Activated CD4-positive, CD25-positive, alpha-beta regulatory T cell treated with anti-CD3 and anti-CD28 coated beads, Interleukin-2, amount 50 U/mL, for 16 hours (primary cell): ENCODE data around the gene ZNF549.
"Not testable (repeated sequence)": the region's sequence is repeated elsewhere in the genome, so short reads cannot be mapped to it uniquely, and the experiment has no call there.

Experiments used
- DNase-seq: peaks from one replicate; pipeline ENCODE4 v3.0.0-alpha.2; 2020; ENCODE audit warnings: low read depth, low spot score

ZNF549 gene

DNA sequence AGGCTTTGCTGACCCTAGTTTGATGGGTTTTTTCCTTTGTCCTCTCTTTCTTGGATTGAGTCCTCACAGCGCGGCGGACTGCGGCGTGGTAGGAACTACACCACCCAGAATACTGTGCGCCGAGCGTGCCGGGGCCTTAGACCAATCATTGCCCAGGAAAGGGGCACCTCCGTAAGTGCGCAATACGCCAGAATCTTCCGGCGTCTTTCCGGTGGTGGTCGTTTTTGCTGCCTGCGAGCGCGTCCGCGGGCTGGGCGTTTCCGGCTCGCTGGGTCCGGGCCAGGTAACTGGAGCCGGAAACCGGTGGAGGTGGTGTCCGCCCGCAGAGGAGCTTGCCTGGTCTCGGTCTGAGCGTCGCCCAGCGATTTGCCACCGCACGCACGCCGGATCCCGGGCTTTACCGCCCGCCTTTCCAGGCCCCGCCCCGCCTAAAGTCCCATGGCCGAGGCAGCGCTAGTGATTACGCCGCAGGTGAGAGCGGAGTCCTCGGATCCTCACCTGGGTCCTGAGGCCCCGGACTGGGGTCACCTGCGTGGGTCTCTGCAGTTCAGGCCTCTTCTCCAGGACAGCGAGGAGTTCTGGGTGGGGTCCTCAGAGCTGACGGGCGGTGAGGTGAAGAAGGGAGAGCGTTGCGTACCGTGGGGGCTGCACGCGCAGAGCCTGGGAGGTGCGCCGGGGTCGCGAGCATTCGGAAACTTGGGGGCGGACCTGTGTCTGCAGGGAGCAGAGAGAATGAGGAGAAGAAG is at the start of gene ZNF549:
TSS of gene ZNF549 (plus strand) at position 221 of the 746 bp plus-strand sequence. CDS start at position 439, 218 bp downstream.
- DNase-seq: peak; percentile 80

DNA sequence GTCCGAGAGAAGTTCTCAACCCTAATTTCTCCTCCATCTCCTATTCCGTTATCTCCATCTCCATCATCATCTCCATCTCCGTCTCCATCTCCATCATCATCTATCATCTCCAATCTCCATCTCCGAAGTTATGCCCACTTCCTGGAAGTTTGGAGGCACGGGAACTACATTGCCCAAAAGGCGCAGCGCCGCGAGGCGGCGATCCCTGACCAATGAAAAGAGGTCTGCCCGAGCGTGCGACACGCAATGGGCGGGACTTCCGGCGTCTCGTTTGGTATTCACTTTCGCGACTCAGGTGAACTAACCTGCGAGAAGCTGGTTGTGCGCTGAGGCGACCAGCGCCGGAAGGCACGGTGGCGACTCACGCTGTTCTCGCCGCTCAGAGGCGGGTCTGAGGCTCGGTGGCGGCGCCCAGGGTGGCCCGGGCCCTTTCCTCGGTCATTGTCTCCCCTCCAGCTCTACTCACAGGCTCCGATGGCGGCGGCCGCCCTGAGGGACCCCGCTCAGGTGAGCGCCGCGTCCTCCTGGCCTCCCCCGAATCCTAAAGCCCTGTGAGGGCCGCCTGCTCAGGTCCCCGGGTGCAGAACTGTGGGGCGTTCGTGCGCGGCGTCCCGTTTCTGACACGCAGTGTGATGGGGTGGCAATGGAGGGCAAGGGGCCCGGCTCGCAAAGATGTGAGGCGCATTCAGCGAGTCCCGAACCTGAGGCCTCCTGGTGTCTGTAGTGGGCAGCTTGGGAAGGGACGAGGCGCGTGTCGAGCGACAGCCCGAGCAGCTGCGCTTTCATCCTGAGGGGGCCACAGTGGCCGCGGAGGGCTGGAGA is 39.5 kb upstream of the ZNF549 start, which contains the start of gene ZNF419:
TSS of gene ZNF419 (plus strand) at position 274 of the 822 bp plus-strand sequence. CDS start at position 475, 201 bp downstream.
- DNase-seq: peak; percentile 91

DNA sequence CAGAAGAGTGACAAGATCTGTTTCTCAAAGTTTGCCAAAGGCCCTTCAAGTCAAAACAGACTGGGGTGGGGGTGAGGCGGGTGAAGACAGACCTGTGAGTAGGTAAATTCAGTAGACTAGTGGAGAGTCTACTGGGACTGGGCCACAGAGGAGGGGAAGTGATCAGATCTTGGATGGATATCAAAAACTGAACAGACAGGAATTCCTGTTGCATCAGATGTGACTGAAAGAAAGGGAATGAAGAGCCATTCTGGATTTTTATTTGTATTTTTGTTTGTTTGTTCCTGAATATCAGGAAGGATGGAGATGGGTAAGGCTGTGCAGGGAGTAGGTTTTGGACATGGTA is 38.9 kb upstream of the ZNF549 start:
- not testable (repeated sequence) for DNase-seq

DNA sequence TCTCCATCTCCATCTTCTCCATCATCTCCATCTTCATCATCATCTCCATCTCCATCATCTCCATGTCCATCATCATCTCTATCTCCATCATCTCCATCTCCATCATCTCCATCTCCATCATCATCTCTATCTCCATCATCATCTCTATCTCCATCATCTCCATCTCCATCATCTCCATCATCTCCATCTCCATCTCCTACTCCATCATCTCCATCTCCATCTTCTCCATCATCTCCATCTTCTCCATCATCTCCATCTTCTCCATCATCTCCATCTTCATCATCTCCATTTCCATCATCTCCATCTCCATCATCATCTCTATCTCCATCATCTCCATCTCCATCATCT is 27.9 kb upstream of the ZNF549 start:
- DNase-seq: not testable (repeated sequence)

DNA sequence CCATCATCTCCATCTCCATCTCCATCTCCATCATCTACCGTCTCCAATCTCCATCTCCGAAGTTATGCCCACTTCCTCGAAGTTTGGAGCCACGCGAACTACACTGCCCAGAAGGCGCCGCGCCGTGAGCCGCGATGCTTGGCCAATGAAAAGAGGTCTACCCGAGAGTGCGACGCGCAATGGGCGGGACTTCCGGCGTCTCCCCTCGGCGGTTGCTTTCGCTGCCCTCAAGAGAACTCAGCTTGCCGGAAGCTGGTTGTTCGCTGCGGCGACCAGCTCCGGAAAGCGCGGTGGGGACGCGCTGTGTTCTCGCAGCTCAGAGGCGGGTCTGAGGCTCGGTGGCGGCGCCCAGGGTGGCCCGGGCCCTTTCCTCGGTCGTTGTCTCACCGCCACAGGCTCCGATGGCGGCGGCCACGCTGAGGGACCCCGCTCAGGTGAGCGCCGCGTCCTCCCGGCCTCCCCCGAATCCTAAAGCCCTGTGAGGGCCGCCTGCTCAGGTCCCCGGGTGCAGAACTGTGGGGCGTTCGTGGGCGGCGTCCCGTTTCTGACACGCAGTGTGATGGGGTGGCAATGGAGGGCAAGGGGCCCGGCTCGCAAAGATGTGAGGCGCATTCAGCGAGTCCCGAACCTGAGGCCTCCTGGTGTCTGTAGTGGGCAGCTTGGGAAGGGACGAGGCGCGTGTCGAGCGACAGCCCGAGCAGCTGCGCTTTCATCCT is 27.3 kb upstream of the ZNF549 start, which contains the start of gene ZNF773:
TSS of gene ZNF773 (plus strand) at position 259 of the 716 bp plus-strand sequence. CDS start at position 402, 143 bp downstream.
- DNase-seq: peak; percentile 88

DNA sequence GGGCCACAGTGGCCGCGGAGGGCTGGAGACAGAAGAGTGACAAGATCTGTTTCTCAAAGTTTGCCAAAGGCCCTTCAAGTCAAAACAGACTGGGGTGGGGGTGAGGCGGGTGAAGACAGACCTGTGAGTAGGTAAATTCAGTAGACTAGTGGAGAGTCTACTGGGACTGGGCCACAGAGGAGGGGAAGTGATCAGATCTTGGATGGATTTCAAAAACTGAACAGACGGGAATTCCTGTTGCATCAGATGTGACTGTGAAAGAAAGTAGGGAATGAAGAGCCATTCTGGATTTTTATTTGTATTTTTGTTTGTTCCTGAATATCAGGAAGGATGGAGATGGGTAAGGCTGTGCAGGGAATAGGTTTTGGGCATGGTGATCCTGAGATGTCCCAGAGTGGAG is 26.8 kb upstream of the ZNF549 start:
- not testable (repeated sequence) for DNase-seq

DNA sequence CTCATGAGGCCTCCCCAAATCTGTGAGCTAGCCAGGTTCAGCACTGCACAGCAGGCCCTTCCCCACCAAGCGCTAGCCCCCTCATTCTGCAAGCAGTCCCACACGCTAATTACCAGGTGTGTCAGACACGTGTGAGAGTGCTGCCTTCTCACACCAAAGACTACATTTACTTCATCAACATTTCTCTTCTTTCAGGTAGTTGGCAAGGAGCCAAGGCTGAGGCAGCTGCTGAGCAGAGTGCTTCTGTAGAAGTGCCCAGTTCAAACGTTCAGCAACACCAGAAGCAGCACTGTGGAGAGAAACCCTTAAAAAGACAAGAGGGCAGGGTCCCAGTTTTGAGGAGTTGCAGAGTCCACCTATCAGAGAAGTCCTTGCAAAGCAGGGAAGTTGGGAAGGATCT is 21.0 kb upstream of the ZNF549 start:
- DNase-seq: no peak

DNA sequence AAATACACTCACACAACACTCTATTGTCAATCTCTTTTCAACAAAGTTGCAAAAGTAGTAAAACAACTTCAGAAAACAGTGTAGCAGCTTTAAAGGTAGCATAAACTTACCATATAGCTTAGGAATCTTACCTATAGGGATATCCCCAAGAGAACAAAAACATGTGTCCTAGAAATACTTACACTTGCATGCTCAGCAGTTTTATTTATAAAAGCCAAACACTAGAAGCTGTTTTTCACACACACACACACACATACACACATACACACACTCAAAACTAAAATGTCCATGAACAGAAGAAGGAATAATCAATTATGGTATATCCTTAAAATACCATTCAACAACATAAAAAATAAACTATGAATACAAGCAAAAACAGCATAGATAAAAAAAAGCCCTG is 15.7 kb upstream of the ZNF549 start:
- no peak for DNase-seq

DNA sequence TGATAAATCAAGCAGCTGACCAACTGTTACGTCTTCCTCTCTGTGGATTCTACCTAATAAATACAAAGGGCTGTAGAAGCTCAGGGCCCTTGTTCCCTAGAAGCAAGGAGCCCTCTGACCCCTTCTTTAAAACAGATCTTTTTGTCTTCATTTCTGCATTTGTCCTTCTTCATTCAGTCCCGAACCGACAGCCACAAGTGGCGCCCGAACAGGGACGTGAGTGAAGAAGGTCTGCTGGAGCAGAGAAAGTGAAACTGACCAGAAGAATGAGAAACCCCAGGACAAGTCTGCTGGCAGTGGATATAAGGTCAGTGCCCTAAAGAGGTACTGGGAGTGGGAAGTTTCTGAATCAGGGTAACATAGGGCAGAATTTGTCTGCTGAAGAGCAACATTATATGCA is 14.3 kb upstream of the ZNF549 start:
- no peak for DNase-seq

DNA sequence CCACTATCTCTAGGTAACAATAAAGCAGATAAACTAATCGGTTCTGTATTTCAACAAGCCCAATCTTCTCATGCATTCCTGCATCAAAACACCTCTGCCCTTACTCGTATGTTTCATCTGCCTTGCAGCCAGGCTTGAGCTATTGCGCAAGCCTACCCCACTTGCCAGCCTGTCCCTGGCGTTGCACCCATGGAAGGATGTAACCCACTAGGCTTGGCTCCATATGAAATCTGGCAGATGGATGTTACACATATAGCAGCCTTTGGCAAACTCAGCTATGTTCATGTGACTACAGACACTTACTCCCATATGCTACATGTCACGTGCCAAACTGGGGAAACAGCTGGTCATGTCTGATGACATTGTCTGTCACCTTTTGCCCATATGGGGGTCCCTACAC is 11.9 kb upstream of the ZNF549 start:
- DNase-seq: no peak

DNA sequence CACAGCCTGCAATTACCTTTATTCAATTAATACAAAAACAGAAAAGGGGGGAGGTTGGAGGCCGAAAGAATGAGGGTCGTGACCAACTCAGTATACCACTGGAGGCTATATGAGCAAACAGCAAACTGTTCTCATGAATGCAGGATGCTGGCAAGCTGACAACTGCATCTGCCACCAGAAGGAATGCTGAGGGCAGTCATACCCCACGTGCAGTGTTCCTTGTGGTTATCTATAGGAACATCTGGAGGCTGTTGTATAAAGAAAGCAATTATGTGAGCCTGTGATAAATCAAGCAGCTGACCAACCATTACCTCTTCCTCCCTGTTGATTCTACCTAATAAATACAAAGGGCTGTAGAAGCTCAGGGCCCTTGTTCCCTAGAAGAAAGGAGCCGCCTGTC is 9.1 kb upstream of the ZNF549 start:
- not testable (repeated sequence) for DNase-seq

DNA sequence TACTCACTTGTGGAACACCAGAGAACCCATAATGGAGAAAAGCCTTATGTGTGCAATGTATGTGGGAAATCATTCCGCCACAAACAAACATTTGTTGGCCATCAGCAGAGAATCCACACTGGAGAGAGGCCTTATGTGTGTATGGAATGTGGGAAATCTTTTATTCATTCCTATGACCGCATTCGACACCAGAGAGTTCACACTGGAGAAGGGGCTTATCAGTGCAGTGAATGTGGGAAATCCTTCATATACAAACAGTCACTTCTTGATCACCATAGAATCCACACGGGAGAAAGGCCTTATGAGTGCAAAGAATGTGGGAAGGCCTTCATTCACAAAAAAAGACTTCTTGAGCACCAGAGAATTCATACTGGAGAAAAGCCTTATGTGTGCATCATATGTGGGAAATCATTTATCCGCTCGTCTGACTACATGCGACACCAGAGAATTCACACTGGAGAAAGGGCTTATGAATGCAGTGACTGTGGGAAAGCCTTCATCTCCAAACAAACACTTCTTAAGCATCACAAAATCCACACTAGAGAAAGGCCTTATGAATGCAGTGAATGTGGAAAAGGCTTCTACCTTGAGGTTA is 10.9 kb downstream of the ZNF549 start:
- DNase-seq: no peak

DNA sequence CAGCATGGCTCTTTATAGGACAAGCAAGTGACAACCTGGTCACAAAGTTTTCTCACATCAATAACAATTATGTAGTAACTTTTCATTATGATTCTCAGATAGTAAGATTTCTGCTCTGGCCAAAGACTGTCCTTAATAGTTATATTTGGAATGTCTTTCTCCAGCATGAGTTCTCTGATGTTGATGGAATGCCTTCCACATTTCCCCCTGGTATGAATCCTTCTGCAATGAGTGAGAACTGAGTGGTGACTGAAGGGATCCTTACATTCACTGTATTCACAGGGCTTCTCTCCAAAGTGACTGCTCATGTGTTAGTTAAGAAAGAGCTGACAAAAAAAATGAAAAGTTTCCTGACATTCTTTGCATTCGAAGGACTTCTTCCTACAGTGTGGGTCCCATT is 19.4 kb downstream of the ZNF549 start:
- DNase-seq: no peak

DNA sequence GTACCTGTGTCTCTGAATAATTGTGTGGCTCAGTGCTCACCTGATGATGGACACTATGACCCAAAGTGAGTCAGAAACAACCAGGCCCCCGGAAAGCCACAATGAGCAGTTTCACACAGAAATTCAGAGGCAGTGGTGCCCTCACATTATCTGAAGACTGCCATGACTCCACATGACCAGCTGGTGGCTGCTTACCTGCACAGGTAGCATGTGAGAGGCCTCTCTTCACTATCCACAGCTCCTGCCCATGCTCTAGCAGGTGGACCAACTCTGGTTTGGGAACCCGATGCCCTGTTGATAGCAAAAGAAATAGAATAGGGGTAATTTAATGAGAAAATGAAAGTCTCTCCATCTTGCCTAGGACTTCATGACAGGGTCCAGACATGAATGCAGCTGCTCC is 25.3 kb downstream of the ZNF549 start:
- DNase-seq: no peak

DNA sequence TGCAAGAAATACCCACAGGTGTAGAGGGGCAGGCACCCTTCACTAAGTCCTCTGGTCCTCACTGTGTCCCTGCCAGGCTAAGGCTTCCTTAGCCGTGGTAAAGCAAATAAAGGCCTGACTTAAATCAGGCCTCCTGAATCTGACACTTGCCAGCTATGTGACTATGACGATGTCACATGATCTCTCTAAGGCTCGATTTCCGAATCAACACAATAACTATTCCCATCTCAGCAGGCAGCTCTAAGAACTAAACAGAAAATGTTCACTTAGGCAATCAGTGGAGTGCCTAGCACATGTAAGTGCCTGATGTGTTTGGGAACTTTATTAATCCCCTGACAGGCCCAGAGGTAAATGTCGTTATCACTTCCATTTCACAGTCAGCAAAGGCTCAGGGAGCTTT is 30.5 kb downstream of the ZNF549 start:
- DNase-seq: no peak

DNA sequence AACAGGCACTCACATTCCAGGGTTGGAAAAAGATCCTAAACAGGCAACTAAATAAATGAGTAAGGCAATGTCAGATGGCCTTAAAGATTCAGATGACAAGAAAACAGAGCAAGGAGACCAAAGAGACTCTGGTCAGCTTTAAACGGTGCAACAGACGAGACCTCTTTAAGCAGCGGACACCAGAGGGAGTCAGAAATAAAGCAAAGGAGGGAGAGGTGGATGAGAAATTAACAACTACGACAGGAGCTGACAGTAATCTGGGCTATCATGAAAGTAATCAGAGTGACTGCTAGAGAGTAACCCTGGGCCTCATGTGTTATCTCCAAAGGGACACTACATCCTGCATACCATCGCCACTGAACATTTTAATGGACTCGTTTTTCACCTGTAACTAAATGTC is 31.4 kb downstream of the ZNF549 start:
- DNase-seq: no peak

DNA sequence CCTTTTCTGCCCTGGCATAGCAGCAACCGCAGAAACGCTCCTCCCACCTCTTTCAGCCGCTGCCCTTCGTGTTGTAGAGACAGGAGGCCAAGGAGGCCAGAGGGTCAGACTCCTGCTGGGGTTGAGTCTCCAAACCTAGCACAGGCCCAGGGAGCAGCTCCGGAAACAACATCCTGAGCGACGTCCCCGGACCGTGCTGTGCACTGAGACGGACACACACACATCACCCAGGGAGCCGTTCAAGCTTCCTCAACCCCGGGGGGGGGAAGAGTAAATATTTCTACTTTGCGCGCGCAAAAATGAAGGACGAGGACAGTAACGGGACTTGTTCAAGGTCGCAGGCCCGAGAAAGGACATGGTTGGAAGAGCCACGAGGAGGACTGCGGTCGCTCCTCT is 31.9 kb downstream of the ZNF549 start:
- no peak for DNase-seq

DNA sequence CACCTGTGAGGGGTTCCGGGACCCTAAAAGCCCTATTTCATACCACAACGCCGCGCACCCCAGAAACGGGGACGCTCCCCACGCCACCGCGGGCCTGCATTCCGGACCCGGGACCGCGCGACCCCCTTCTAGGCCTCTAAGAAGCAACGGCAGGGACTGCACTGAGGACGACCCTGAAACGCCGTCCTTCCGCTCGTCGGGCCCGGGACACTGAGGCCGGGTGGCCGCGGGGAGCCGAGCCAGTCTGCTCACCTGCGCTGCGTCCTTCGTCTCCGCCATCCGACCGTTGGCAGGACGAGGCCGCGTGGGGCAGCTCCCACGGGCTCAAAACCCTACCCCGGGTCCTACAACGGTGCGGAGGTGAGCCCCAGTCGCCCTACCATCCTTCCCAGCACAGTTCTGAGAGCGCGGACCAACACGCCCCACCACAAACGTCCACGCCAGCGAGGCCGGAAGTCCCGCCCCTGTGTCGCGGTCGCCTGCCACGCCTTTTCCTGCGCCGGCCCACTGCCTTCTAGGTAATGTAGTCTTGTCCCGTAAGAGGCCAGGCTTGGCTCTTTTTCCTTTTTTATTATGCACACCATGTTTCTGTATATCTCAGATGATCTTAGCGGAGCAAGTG is 32.4 kb downstream of the ZNF549 start, which contains the start of gene ZNF550:
TSS of gene ZNF550 (minus strand) at position 460 of the 622 bp plus-strand sequence. CDS start at position 279, 181 bp downstream.
- peak; percentile 76 for DNase-seq

DNA sequence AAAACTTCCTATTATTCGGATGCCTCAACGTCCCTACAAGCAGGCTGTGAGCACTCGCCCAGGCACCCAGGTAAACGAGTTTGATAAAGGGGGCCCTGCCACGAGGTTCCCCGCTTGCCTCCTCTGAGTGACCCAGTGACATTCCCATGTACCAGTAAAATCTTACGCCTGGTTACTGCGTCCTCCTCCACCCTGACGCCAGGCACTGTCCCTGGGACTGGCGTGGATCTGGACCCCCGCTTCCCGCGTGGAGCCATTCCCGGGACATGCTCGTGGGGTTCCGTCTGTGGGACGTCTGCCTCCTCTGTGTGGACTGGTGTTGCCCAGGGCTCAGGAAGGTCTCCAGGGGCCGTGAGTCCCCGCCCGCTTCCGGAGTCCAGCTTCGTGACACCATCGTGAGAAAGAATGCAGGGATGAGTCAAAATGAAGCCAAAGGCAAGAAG is 32.9 kb downstream of the ZNF549 start:
- no peak for DNase-seq

DNA sequence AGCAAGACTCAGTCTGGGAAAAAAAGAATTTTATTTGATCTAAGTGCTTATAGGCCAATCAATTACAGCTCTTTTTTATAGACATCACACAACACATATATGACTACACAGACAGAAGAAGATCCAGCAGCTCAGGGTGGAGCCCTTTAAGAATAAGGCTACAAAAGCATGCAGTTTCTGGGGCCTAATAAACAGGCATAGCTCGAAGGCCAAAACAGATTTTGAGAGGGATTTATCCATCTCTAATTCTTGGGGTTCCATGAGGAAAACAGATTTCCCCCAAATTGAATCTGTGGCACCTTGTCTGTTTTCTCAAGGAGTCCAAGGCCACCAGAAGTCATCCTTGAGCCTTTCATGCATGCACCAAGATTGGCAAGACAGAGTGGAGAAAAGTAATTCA is 36.4 kb downstream of the ZNF549 start:
- no peak for DNase-seq
